A549 (cell line): ENCODE data around the gene SERPINA3. TPM values are rescaled to one million over a fixed set of nuclear protein-coding genes. Genes with fewer than 3 reads are reported as not detected.

Experiments
- ATAC-seq, 2 experiments: fragments of 200-7000 bp in 1 of 2; fragments of >200 bp in 1 of 2; cut with Nextera tagmentation in 1 of 2; cut with Tn5 transposase in 1 of 2; 3 replicates each; pipeline versions ENCODE4 v1.8.0 to v1.9.1; 2018 to 2020; ENCODE audit warnings: mild to moderate bottlenecking in 1 of 2, moderate library complexity in 1 of 2
- CTCF ChIA-PET: fragments of 300-600 bp; sonication (Branson Sonifier 250); formaldehyde crosslinking; extraction: SDS; loops from one replicate; lab custom pipeline; 2021; ENCODE audit warnings: antibody characterized with exemption, inconsistent platforms; lab: Yijun Ruan, JAX
- POLR2A ChIA-PET: fragments of 350-600 bp; formaldehyde crosslinking; extraction: SDS; loops from one replicate; lab custom pipeline; 2021; ENCODE audit warnings: antibody characterized with exemption, inconsistent platforms; lab: Yijun Ruan, JAX
- DNase-seq, 2 experiments: peaks; one replicate each; pipeline versions ENCODE4 v3.0.0 to v3.0.0-alpha.2; 2011 to 2016; ENCODE audit warnings: low read depth in 1 of 2, low spot score in 1 of 2
- FAIRE-seq: peaks from 2 replicates; lab custom pipeline; 2011; peaks lifted over from hg19 to GRCh38; lab: Jason Lieb, UNC
- H3K27ac ChIP-seq, 2 experiments: fragments of >200 bp; sonication (Bioruptor Twin); formaldehyde crosslinking; 3 replicates each; pipeline ENCODE4 v1.5.1; 2016 to 2017
- H3K4me1 ChIP-seq: fragments of >200 bp; sonication (Bioruptor Twin); formaldehyde crosslinking; 3 replicates; pipeline ENCODE4 v1.6.1; 2016
- H3K4me2 ChIP-seq: fragments of >200 bp; sonication (Bioruptor Twin); formaldehyde crosslinking; 3 replicates; pipeline ENCODE4 v1.6.1; 2016
- H3K4me3 ChIP-seq: fragments of >200 bp; sonication (Bioruptor Twin); formaldehyde crosslinking; 3 replicates; pipeline ENCODE4 v1.5.1; 2016
- H3K9me3 ChIP-seq: fragments of >200 bp; sonication (Bioruptor Twin); formaldehyde crosslinking; 3 replicates; pipeline ENCODE4 v1.6.1; 2016
- BHLHE40 ChIP-seq: IDR thresholded peaks from 2 replicates; pipeline ENCODE4 v1.6.1; 2012; ENCODE audit warnings: low read depth, low read length, inconsistent platforms
- CHD2 ChIP-seq: fragments of 150-350 bp; IDR thresholded peaks from 2 replicates; pipeline ENCODE4 v1.6.1; 2014; ENCODE audit warnings: low read length; ENCODE audit not compliant: partially characterized antibody
- CHD4 ChIP-seq: fragments of 200-600 bp; sonication (generic); IDR thresholded peaks from 2 replicates; pipeline ENCODE4 v1.6.1; 2016; ENCODE audit warnings: antibody characterized with exemption, mild to moderate bottlenecking, borderline replicate concordance
- EHMT2 ChIP-seq: fragments of 200-600 bp; sonication (generic); IDR thresholded peaks from 2 replicates; pipeline ENCODE4 v1.6.1; 2016; ENCODE audit warnings: antibody characterized with exemption, low read depth, mild to moderate bottlenecking, moderate library complexity
- ESRRA ChIP-seq: fragments of 150-350 bp; IDR thresholded peaks from 2 replicates; pipeline ENCODE4 v1.6.1; 2014; ENCODE audit warnings: mild to moderate bottlenecking, low read length, borderline replicate concordance
- FOXS1 ChIP-seq: fragments of 250-450 bp; sonication (Bioruptor Pico); IDR thresholded peaks from 2 replicates; pipeline ENCODE4 v1.5.0; 2020; ENCODE audit warnings: mild to moderate bottlenecking, moderate library complexity
- GATA3 ChIP-seq: IDR thresholded peaks from 2 replicates; pipeline ENCODE4 v1.6.1; 2012; ENCODE audit warnings: borderline replicate concordance
- JUNB ChIP-seq: fragments of >200 bp; sonication (Bioruptor Twin); formaldehyde crosslinking; IDR thresholded peaks from 2 replicates; pipeline ENCODE4 v1.6.1; 2016
- MAFK ChIP-seq: fragments of 450-650 bp; IDR thresholded peaks from 2 replicates; pipeline ENCODE4 v1.6.1; 2014; ENCODE audit not compliant: partially characterized antibody
- MAX ChIP-seq: IDR thresholded peaks from 2 replicates; pipeline ENCODE4 v1.6.1; 2012
- MAZ ChIP-seq: fragments of 150-350 bp; IDR thresholded peaks from 2 replicates; pipeline ENCODE4 v1.6.1; 2014; ENCODE audit warnings: antibody characterized with exemption, low read depth, low read length, borderline replicate concordance
- NPAS2 ChIP-seq: fragments of 250-450 bp; sonication (Bioruptor Pico); IDR thresholded peaks from 2 replicates; pipeline ENCODE4 v1.8.0; 2022; ENCODE audit warnings: mild to moderate bottlenecking, moderate library complexity, borderline replicate concordance
- POLR2AphosphoS2 ChIP-seq: conservative IDR thresholded peaks from 2 replicates; pipeline ENCODE4 v1.6.1; 2012; ENCODE audit warnings: low read length, improper control_type of control experiment, inconsistent platforms
- REST ChIP-seq: fragments of 200-600 bp; sonication (generic); IDR thresholded peaks from 2 replicates; pipeline ENCODE4 v1.6.1; 2016; ENCODE audit warnings: antibody characterized with exemption, mild to moderate bottlenecking, moderate library complexity
- TP53 ChIP-seq: fragments of 250-450 bp; sonication (Bioruptor Pico); IDR thresholded peaks from 2 replicates; pipeline ENCODE4 v1.5.0; 2021; ENCODE audit warnings: mild to moderate bottlenecking, moderate library complexity
- ZNF302 ChIP-seq: fragments of 250-450 bp; sonication (Bioruptor Pico); IDR thresholded peaks from 2 replicates; pipeline ENCODE4 v1.9.0; 2021; ENCODE audit warnings: inconsistent platforms, mild to moderate bottlenecking, moderate library complexity
- WGBS: methylation state at CpG from one replicate; pipeline ENCODE4 v1.1.6; 2017; ENCODE audit errors: missing lambda C conversion rate; 5-methylcytosine and 5-hydroxymethylcytosine counted together
- polyA plus RNA-seq, 4 experiments: library from polyadenylated mRNA; depleted of rRNA in 3 of 4; stranded (reverse); fragments of >200 nt; fragmentation: RNase III in 1 of 4; extraction: RNeasy Plus Mini Kit Qiagen cat#74134 plus additional on column Dnase treatment in 1 of 4; gene quantifications; 2 replicates in 3 of 4; 3 replicates in 1 of 4; pipeline ENCODE4 v1.2.3, GENCODE V29; 2011 to 2017
- TF ChIP-seq, protein P1 (sequence below): fragments of >200 bp; sonication (Bioruptor Twin); formaldehyde crosslinking; IDR thresholded peaks from 3 replicates; pipeline ENCODE4 v1.6.1; 2016
- TF ChIP-seq, protein P2 (sequence below): fragments of 250-450 bp; sonication (Bioruptor Pico); IDR thresholded peaks from 2 replicates; pipeline ENCODE4 v1.5.0; 2021; ENCODE audit warnings: mild to moderate bottlenecking, moderate library complexity, borderline replicate concordance
- TF ChIP-seq, protein P3 (sequence below): fragments of 450-650 bp; IDR thresholded peaks from 2 replicates; pipeline ENCODE4 v1.6.1; 2014; ENCODE audit warnings: antibody characterized with exemption

SERPINA3 gene
- polyA plus RNA-seq, 2 of the 4 experiments (the other 2 are of a cell fraction), result 3.1 to 9.1 TPM

GRCh38 chr14:94624537-94625352, 12.6 kb downstream of the SERPINA3 start:
- CTCF ChIA-PET, result interaction anchor here (1.4 to 2.3 kb wide), 2 partner anchors 25 to 138 kb away, joined by 3 to 8 read pairs; no protein-coding TSS in a partner anchor
- POLR2A ChIA-PET, result no interaction called here
- 68% methylated on average over 10 of the region's 10 CpGs for WGBS
- Histone ChIP-seq H3K4me3 (no peak overlapping the region), H3K4me2 (no peak overlapping the region), H3K4me1 (no peaks in the 10 kb centered on the region), H3K27ac (no peak overlapping the region), H3K9me3 (peaks cover 15% of the 10 kb centered on the region)
- FAIRE-seq, result no peak
- ATAC-seq, result no peak
- no peak for DNase-seq
- no peak for TF ChIP-seq POLR2AphosphoS2
- no peak for TF ChIP-seq JUNB

GRCh38 chr14:94625353-94625635, 13.1 kb downstream of the SERPINA3 start:
- 41% methylated on average over 2 of the region's 2 CpGs for WGBS
- Histone ChIP-seq H3K9me3 (peaks cover 11% of the 10 kb centered on the region), H3K4me3 (no peak overlapping the region), H3K4me2 (no peak overlapping the region), H3K27ac (no peak overlapping the region), H3K4me1 (no peaks in the 10 kb centered on the region)
- ChIA-PET CTCF (interaction anchor here (1.4 to 2.3 kb wide), 2 partner anchors 25 to 139 kb away, joined by 3 to 8 read pairs; no protein-coding TSS in a partner anchor), POLR2A (no interaction called here)
- ATAC-seq (no peak), FAIRE-seq (no peak), DNase-seq (no peak)
- TF ChIP-seq FOXS1 (CRISPR knock-in tag) (no peak), BHLHE40 (no peak)

DNA sequence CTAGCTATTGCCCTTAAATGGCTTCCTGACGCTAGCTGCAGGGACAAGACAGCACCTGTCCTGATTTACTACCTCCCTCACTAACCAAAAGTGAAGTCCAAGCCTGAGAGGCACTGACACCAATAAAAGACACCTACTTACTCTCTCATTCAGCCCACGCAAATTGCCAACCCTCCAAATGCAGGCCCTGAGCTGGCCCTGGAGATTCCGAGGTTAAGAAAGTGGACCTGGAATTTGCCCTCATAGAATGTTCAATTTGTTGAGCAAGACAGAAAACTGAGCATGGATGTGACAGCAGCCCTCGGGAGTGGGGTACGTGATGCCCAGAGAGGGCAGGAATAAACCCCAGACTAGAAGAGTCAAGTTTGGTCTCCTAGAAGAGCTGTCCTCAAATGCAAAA, 16.4 kb downstream of the SERPINA3 start:
- no peak overlapping the region for H3K4me2 ChIP-seq
- DNase-seq, result no peak
- no peak overlapping the region for H3K27ac ChIP-seq
- 65% methylated on average over 5 of the region's 5 CpGs for WGBS
- no peaks in the 10 kb centered on the region for H3K4me1 ChIP-seq
- H3K4me3 ChIP-seq, result no peak overlapping the region
- ChIA-PET POLR2A (no interaction called here), CTCF (interaction anchor here (1.1 to 1.7 kb wide), 4 partner anchors 10 to 309 kb away, joined by 3 to 4 read pairs (median 3); no protein-coding TSS in a partner anchor)
- peaks cover 16% of the 10 kb centered on the region for H3K9me3 ChIP-seq
- TF ChIP-seq, protein P1, sequence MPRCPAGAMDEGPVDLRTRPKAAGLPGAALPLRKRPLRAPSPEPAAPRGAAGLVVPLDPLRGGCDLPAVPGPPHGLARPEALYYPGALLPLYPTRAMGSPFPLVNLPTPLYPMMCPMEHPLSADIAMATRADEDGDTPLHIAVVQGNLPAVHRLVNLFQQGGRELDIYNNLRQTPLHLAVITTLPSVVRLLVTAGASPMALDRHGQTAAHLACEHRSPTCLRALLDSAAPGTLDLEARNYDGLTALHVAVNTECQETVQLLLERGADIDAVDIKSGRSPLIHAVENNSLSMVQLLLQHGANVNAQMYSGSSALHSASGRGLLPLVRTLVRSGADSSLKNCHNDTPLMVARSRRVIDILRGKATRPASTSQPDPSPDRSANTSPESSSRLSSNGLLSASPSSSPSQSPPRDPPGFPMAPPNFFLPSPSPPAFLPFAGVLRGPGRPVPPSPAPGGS, result no peak
- TF ChIP-seq FOXS1 (CRISPR knock-in tag) (no peak), CHD2 (no peak), ESRRA (no peak), CHD4 (no peak), MAFK (no peak), MAZ (no peak), REST (no peak), TP53 (CRISPR knock-in tag) (no peak), ZNF302 (CRISPR knock-in tag) (no peak), EHMT2 (no peak), MAX (no peak), BHLHE40 (no peak), NPAS2 (CRISPR knock-in tag) (no peak), GATA3 (no peak)
- TF ChIP-seq, protein P2, sequence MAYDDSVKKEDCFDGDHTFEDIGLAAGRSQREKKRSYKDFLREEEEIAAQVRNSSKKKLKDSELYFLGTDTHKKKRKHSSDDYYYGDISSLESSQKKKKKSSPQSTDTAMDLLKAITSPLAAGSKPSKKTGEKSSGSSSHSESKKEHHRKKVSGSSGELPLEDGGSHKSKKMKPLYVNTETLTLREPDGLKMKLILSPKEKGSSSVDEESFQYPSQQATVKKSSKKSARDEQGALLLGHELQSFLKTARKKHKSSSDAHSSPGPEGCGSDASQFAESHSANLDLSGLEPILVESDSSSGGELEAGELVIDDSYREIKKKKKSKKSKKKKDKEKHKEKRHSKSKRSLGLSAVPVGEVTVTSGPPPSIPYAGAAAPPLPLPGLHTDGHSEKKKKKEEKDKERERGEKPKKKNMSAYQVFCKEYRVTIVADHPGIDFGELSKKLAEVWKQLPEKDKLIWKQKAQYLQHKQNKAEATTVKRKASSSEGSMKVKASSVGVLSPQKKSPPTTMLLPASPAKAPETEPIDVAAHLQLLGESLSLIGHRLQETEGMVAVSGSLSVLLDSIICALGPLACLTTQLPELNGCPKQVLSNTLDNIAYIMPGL (CRISPR knock-in tag), result no peak
- TF ChIP-seq, protein P3, sequence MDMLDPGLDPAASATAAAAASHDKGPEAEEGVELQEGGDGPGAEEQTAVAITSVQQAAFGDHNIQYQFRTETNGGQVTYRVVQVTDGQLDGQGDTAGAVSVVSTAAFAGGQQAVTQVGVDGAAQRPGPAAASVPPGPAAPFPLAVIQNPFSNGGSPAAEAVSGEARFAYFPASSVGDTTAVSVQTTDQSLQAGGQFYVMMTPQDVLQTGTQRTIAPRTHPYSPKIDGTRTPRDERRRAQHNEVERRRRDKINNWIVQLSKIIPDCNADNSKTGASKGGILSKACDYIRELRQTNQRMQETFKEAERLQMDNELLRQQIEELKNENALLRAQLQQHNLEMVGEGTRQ, result no peak
- ATAC-seq, result no peak
- no peak for FAIRE-seq
